Forelimb muscle (tissue), 1 donor: ENCODE data around the gene PPM1N. TPM values are rescaled to one million over a fixed set of nuclear protein-coding genes. Genes with fewer than 3 reads are reported as not detected.

ENCODE experiments used
- DNase-seq: peaks from one replicate; pipeline ENCODE4 v3.0.0-alpha.2; 2013; ENCODE audit warnings: low read depth
- polyA plus RNA-seq: library from polyadenylated mRNA; unstranded; fragments of 120-200 nt; gene quantifications from one replicate; pipeline ENCODE4 v1.2.1, GENCODE V29; 2013; ENCODE audit not compliant: insufficient read length

PPM1N gene
- polyA plus RNA-seq, 1 donor = 1.0 TPM

DNA sequence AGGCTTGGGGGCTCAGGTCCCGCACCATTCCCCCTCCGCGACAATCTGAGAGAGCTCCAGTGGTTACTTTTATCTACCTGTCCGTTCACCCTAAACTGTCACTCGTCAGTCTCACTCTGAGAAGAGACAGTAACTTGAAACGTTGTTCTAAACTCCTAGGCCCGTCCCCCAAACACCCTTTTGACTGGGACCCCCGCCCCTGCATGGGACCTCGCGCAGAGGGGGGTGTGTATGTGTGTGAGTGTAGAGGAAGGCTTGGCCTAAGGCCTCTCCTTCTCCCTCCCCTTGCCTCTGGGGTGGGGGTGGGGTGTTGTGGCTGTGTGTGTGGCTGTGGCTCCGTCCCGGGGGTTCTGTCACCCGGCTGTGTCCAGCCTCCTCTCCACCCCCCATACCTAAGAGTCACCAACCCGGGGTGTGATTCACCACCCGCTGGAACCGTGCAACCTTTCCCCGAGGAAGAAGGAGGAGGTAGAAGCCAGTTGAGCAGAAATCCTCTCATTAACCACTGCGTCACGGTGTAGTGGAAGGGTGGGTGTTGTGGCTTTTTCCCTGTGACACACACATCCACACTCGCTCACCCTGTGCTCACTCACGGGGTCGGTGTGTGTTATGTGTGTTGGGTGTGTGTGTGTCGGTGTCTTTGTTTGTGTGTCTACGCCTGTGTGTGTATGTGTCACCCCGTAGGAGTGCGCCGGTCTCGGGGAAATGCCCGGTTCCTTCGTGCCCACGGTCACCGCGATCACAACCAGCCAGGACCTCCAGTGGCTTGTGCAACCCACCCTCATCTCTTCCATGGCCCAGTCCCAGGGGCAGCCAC is 28.1 kb upstream of the PPM1N start:
- DNase-seq = no peak

DNA sequence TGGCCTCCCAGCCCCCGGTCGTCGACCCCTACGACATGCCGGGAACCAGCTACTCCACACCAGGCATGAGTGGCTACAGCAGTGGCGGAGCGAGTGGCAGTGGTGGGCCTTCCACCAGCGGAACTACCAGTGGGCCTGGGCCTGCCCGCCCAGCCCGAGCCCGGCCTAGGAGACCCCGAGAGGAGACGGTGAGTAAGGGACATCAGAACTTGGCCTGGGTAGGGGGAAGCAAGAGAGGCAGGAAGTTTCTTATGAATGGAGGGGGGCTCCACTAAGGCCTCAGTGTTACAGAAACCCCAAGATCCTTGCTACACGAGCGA is 27.5 kb upstream of the PPM1N start:
- DNase-seq = no peak

DNA sequence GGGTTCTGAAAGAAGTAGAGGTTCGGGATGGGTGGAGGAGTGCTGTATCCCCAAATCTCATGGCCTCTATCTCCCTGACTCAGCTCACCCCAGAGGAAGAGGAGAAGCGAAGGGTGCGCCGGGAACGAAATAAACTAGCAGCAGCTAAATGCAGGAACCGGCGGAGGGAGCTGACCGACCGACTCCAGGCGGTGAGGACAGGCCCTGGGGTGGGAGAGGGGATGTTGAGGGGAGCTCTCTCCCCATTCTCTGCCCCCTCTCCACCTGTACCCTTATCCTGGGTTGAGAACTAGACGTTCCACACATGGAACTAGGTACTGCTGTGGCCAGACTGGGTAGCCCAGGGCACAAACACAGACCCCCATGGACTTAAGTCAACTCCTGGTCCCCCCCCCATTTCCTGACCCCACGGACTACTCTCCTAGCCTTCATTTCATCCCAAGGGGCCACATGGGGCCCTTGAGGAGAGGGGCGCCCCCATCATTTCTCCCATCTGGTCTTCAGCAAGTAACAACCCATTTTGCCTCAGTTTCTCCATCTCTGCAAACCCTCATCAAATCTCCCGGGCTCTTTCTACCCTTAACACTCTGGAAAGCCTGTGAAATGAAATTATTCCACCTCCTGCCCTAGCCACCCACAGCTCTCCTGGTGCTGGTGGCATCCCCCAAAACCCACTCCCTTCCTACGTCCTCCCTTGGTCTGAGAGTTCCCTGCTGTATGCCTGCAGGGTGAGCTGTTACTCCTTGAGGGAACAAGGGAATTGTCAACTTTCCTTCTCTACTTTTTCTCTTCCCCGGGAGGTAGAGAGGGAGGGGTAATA is 26.9 kb upstream of the PPM1N start:
- no peak for DNase-seq

- no peak for DNase-seq
Observed at GRCh38 chr19:45471931-45472562, 26.2 kb upstream of the PPM1N start.

DNA sequence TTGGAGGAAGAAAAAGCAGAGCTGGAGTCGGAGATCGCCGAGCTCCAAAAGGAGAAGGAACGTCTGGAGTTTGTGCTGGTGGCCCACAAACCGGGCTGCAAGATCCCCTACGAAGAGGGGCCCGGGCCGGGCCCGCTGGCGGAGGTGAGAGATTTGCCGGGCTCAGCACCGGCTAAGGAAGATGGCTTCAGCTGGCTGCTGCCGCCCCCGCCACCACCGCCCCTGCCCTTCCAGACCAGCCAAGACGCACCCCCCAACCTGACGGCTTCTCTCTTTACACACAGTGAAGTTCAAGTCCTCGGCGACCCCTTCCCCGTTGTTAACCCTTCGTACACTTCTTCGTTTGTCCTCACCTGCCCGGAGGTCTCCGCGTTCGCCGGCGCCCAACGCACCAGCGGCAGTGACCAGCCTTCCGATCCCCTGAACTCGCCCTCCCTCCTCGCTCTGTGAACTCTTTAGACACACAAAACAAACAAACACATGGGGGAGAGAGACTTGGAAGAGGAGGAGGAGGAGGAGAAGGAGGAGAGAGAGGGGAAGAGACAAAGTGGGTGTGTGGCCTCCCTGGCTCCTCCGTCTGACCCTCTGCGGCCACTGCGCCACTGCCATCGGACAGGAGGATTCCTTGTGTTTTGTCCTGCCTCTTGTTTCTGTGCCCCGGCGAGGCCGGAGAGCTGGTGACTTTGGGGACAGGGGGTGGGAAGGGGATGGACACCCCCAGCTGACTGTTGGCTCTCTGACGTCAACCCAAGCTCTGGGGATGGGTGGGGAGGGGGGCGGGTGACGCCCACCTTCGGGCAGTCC is 25.5 kb upstream of the PPM1N start:
- no peak for DNase-seq

DNA sequence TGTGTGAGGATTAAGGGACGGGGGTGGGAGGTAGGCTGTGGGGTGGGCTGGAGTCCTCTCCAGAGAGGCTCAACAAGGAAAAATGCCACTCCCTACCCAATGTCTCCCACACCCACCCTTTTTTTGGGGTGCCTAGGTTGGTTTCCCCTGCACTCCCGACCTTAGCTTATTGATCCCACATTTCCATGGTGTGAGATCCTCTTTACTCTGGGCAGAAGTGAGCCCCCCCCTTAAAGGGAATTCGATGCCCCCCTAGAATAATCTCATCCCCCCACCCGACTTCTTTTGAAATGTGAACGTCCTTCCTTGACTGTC is 24.9 kb upstream of the PPM1N start:
- DNase-seq = no peak

GRCh38 chr19:45473682-45474605 is 24.3 kb upstream of the PPM1N start:
- DNase-seq = no peak

GRCh38 chr19:45474606-45475521 is 23.4 kb upstream of the PPM1N start:
- no peak for DNase-seq

DNA sequence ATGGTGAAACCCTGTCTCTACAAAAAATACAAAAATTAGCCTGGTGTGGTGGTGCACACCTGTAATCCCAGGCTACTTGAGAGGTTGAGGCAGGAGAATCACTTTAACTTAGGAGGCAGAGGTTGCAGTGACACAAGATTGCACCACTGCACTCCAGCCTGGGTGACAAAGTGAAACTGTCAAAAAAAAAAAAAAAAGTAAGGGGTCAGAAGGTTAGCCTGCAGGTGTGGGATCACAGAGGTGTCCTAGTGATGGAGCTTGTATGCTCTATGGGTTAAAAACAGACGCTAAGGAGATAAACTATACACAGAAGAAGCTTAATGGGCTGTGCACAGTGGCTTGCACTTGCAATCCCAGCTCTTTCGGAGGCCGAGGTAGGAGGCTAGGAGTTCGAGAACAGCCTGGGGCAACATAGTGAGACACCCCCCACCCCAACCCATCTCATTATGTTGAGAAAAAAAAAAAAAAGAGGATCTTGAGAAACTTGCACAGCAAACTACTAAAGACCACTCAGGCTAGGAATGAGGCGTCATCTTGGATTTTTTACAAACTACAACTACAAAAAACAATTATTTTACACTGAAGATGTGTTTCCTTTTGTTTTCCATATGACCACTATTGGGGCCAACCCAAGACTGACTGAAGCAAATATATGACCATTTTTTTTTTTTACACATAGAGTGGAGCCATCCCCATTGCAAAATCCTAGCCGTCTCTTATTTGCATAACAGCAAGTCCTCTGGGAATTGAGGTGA is 22.5 kb upstream of the PPM1N start:
- DNase-seq = no peak

DNA sequence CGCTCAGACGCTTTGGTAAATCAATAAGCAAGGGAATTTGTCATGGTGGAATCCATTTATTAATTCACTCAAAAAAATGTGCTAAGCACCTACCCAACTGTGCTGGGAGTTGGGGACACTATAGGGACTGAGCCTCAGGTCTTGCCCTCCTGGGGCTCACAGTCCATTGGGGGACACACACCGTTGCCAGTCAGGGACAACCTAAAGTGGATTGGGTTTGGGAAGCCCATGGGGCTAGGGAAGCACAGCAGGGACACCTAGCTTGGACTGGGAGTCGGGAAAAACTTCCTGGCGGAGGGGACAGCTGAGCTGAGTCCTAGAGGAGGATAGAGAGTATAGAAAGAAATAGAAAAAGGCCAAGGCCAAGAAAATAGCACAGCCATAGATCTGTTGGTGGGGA is 21.9 kb upstream of the PPM1N start:
- no peak for DNase-seq

DNA sequence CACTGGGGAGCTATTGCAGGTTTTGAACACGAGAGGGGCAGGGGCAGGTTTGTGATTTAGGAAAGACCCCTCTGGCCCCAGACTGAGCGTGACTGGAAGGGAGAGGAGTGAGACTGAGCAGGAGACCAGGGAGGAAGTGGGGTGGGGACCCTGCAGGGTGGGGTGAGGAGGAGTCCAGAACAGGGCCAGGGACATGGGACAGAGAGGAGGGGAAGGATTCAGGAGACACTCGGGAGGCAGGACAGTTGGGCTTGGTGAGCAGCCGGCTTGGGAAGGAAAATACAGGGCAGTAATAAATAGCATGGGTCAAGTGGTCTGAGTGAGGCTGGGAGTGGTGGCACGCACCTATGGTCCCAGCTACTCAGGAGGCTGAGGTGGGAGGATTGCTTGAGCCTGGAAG is 21.1 kb upstream of the PPM1N start:
- no peak for DNase-seq

DNA sequence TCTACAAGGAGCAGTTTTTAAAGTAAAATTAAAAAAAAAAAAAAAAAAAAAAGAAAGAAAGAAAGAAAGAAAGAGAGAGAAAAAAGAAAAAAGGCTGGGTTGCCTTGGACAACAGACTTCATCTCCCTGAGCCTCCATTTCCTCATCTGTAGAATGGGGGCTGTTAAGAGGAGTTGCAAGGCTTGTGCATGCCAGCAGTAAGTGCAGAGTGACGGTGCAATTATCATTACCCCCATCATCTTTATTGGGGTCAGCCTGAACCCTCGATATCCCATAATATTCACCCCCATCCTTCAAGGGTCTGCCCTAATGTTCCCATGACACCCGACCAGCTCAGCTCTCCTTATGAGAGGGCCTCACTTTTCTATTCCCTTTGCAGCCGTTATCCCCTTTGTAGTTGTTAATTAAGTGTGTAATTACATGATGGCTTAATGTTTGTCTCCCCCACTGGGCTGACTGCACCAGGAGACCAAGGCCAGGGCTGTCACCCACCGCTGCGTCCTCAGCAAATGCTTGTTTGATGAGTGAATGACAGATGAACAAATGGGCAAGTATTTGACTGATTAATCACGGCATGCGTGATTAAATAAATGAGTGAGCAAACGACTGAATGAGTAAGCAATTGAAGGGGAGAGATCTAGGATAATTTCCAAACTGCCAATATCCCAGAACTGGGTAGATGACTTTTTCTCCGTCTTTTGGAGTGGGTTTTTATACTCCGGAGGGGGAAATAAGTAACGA is 20.4 kb upstream of the PPM1N start:
- DNase-seq = no peak

GRCh38 chr19:45478454-45479238 is 19.6 kb upstream of the PPM1N start:
- peak; percentile 71 for DNase-seq

DNA sequence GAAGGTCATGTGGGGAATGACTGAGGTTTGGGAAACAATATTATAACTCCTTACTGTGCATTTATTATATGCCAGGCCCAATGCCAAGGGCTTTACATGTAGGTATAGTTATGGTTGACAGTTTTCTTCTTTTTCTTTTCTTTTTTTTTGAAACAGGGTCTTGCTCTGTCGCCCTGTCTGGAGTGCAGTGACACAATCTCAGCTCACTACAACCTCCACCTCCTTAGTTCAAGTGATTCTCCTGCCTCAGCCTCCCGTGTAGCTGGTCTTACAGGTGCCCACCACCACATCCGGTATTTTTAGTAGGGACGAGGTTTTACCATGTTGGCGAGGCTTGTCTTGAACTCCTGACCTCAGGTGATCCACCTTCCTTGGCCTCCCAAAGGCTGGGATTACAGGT is 15.2 kb upstream of the PPM1N start:
- no peak for DNase-seq

GRCh38 chr19:45484273-45484945 is 13.8 kb upstream of the PPM1N start:
- DNase-seq = no peak

DNA sequence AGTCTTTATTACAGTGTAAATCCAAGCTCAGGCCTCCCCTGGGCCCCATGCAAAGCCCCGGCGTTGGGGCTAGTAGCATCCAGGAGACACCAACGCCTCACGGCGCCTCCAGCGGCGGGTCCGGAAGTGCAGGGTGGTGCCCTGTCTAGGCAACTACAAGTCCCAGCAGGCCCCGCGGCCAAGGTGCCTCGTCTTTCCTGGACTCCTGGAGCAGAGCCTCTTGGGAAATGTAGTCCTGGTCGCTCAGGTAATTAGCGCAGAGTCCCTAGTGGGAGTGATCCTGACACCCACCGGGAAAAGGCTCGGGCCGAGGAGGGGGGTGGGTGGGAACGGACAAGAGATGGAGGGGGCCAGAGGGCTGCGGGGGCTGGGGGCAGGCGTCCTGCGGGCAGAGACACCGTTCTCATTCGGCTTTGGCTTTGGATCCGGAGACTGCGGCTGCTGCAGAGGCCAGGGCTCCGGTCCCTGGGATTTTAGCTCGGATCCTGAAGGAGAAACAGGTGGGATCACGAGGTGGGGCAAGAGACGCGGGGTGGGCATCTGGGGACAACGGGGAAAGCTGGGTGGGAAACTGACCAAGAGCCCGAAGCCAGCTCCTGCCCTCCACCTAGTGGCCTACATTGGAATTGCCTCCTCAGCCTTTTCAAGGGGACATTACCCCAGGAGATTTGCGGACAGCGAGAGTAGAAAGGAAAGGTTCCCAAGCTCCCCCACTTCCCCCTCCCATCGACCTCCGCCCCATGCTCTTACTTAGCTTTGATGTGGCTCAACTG is 12.8 kb upstream of the PPM1N start:
- DNase-seq = peak; percentile 85
